HG03097 (cell line): ENCODE results near the gene CELSR2.
"Not testable (repeated sequence)": the region's sequence is repeated elsewhere in the genome, so short reads cannot be mapped to it uniquely, and the experiment has no call there.

Experiments used
- ATAC-seq: cut with Tn5 transposase; IDR thresholded peaks from one replicate; pipeline ENCODE4 v1.9.1; 2021; ENCODE audit not compliant: unreplicated experiment, low FRiP score

Gene CELSR2

GRCh38 chr1:109248797-109249629 lies at the start of gene CELSR2:
Gene CELSR2, plus strand, starts transcription at chr1:109249539. Its CDS starts 541 bp downstream, at chr1:109250080.
- no peak for ATAC-seq

GRCh38 chr1:109199710-109200109 lies 49.6 kb upstream of the CELSR2 start:
- no peak for ATAC-seq

- ATAC-seq, result no peak
Observed at GRCh38 chr1:109201123-109201703, 48.1 kb upstream of the CELSR2 start.

GRCh38 chr1:109204484-109204883 lies 44.9 kb upstream of the CELSR2 start:
- ATAC-seq, result no peak

- no peak for ATAC-seq
Observed at GRCh38 chr1:109206339-109206738, 43.0 kb upstream of the CELSR2 start.

DNA sequence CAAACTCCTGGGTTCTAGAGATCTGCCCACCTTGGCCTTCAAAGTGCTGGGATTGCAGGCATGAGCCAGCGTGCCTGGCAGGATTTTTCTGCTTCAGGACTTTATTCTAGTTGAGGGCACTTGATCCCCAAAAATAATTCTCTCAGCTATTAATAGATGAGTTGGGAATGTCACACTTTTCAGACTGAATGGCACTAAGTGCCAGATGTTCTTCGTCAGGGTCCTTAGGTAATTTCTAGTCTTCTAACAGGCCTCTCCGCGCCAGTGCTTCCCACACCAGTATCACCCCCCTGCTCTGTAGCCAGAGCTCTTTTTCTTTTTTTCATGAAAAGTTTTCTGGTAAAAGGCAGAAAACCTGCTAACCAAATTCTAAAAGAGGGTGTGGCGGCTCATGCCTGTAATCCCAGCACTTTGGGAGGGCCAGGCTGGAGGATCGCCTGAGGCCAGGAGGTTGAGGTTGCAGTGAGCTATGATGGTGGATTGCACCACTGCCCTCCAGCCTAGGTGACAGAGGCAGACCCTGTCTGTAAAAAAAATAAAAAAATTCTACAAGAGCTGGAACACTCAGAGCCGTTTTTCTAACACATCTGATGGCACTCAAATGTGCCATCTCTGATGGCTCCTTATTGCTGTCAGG lies 41.8 kb upstream of the CELSR2 start:
- ATAC-seq, result no peak

DNA sequence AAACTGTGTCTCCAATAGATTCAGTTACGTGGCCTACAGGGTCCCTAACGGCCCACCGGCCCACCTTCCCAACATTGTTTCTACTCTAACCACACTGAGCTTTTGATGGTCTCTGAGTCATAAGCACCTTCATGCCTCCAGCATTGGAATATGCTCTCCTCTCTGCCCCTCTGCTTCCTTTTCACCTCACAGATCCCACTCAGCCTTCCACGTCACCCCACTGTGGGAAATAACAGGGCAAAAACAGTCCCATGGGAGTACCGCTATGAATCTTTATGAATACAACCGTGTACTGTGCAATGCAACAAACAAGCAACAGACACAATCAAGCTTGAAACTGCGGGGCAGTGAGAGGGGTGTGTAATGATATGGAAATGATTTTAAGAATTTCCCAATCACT lies 40.9 kb upstream of the CELSR2 start:
- no peak for ATAC-seq

GRCh38 chr1:109208836-109209463 lies 40.4 kb upstream of the CELSR2 start:
- ATAC-seq, result no peak

- no peak for ATAC-seq
Observed at GRCh38 chr1:109210058-109210457, 39.3 kb upstream of the CELSR2 start.

GRCh38 chr1:109213345-109213823 lies 36.0 kb upstream of the CELSR2 start:
- ATAC-seq, result peak; percentile 23

- ATAC-seq, result peak; percentile 82
Observed at GRCh38 chr1:109213824-109214693, 35.3 kb upstream of the CELSR2 start, which contains the start of gene SARS1. Gene SARS1, plus strand, starts transcription at chr1:109213918. Its CDS starts 75 bp downstream, at chr1:109213993.

GRCh38 chr1:109214695-109215623 lies 34.4 kb upstream of the CELSR2 start:
- no peak for ATAC-seq

GRCh38 chr1:109216662-109217061 lies 32.7 kb upstream of the CELSR2 start:
- ATAC-seq, result no peak

- ATAC-seq, result no peak
Observed at GRCh38 chr1:109218516-109218915, 30.8 kb upstream of the CELSR2 start.

- ATAC-seq, result not testable (repeated sequence)
Observed at GRCh38 chr1:109221201-109221600, 28.1 kb upstream of the CELSR2 start.

GRCh38 chr1:109225308-109225707 lies 24.0 kb upstream of the CELSR2 start:
- ATAC-seq, result no peak

- ATAC-seq, result no peak
Observed at GRCh38 chr1:109225711-109226445, 23.5 kb upstream of the CELSR2 start.

- no peak for ATAC-seq
Observed at GRCh38 chr1:109228167-109228566, 21.2 kb upstream of the CELSR2 start.
